HepG2 (cell line): ENCODE results near the gene SNED1.

ENCODE experiments used
- IKZF1 ChIP-seq: fragments of 450-650 bp; IDR thresholded peaks from 2 replicates; pipeline ENCODE4 v1.7.1; 2016
- KAT2B ChIP-seq: fragments of 150-350 bp; IDR thresholded peaks from 2 replicates; pipeline ENCODE4 v1.6.1; 2014; ENCODE audit warnings: low read depth, low read length, borderline replicate concordance

DNA sequence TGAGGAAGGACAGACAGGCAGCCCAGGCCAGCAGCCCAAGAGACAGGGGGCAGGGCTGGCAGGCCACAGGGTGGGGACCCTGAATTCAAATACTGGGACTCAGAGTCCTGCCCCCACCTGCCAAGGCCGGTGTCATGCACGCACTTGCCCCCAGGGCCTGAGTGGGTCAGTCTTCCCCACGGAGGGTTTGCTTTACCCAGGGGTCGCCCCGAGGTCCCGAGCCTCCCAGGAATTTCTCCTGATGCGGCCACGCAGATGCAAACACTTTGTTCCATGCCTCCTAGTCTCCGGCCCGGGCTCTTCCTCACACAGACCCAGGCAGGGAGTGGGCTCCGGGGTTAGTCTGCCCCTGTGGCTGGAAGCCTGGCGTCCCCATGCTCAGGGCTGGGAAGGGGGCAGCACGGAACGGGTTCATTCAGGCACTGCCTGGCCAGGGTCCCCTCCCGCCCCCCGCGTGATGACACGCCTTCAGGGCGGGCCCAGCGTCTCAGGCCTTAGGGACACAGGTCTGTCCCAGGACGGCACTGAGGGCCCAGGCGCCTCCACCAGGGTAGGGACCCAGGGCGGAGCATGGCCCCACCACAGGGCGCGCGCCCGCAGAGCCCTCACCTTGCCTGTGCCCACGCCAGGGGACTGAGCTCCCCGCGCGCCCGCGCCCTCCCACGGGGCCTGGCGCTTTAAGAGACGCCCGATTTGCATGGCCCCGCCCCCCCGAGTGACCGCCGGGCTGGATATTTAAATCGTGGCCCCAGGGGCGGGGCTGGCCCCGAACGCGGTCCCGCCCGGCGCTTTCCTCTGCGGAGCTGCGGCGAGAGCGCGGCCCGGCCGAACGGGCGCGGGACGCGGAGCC lies at the start of gene SNED1:
- no peak for TF ChIP-seq IKZF1
- no peak for TF ChIP-seq KAT2B
